ENCODE results near the gene SULT1B1.

The SULT1B1 gene

DNA sequence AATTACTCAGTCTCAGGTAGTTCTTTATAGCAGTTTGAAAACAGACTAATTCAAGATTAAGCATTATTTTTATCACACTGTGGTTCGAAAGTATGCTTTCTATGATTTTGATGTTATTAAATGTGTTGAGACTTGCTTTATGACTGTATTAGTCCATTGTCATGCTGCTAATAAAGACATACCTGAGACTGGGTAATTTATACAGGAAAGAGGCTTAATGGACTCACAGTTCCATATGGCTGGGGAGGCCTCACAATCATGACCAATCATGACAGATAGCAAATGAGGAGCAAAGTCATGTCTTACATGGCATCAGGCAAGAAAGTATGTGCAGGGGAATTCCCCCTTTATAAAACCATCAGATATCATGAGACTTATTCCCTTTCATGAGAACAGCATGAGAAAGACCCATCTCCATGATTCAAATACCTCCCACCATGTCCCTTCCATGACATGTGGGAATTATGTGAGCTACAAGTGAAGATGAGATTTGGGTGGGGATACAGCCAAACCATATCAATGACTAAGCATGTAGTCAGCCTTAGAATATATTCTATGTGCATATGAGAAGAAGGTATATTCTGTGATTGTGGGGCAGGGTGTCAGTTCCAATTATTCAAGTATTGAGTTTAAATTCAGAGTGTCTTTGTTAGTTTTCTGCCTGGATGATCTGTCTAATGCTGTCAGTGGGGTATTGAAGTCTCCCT, 62.7 kb downstream of the SULT1B1 start:
- H3K9me3 ChIP-seq (ENCODE audit: insufficient read depth, low read length) = no peaks in the 10 kb centered on the region
- H3K4me3 ChIP-seq (ENCODE audit: insufficient read depth, low read length, poor library complexity, severe bottlenecking) = no peak overlapping the region
- H3K36me3 ChIP-seq (ENCODE audit: low read length) = no peaks in the 10 kb centered on the region
- H2AFZ ChIP-seq (ENCODE audit: low read depth, low read length, severe bottlenecking) = no peak overlapping the region
- TF ChIP-seq EZH2phosphoT487 (conservative IDR thresholded peaks at IDR 0.05; ENCODE audit: low read length) = no peak
- TF ChIP-seq, protein P1, sequence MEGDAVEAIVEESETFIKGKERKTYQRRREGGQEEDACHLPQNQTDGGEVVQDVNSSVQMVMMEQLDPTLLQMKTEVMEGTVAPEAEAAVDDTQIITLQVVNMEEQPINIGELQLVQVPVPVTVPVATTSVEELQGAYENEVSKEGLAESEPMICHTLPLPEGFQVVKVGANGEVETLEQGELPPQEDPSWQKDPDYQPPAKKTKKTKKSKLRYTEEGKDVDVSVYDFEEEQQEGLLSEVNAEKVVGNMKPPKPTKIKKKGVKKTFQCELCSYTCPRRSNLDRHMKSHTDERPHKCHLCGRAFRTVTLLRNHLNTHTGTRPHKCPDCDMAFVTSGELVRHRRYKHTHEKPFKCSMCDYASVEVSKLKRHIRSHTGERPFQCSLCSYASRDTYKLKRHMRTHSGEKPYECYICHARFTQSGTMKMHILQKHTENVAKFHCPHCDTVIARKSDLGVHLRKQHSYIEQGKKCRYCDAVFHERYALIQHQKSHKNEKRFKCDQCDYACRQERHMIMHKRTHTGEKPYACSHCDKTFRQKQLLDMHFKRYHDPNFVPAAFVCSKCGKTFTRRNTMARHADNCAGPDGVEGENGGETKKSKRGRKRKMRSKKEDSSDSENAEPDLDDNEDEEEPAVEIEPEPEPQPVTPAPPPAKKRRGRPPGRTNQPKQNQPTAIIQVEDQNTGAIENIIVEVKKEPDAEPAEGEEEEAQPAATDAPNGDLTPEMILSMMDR (IDR thresholded peaks at IDR 0.05; ENCODE audit: insufficient read depth, low read length, poor library complexity, severe bottlenecking) = no peak
- H4K20me1 ChIP-seq (ENCODE audit: low read depth, low read length) = no peaks in the 10 kb centered on the region
- no peaks in the 10 kb centered on the region for H3K9me2 ChIP-seq (replicated peaks; ENCODE audit: insufficient read depth, low read length)
- H3K4me2 ChIP-seq (ENCODE audit: low read depth, low read length, poor library complexity, severe bottlenecking) = no peak overlapping the region
- no peak overlapping the region for H3K9ac ChIP-seq (ENCODE audit: low read length)
- H3K79me2 ChIP-seq (ENCODE audit: insufficient read depth, low read length) = no peaks in the 10 kb centered on the region
- no peaks in the 10 kb centered on the region for H3F3A ChIP-seq (ENCODE audit: insufficient read depth)
- H3K27ac ChIP-seq (ENCODE audit: low read depth, low read length) = no peak overlapping the region
- no peaks in the 10 kb centered on the region for H3K27me3 ChIP-seq (ENCODE audit: low read length)

DNA sequence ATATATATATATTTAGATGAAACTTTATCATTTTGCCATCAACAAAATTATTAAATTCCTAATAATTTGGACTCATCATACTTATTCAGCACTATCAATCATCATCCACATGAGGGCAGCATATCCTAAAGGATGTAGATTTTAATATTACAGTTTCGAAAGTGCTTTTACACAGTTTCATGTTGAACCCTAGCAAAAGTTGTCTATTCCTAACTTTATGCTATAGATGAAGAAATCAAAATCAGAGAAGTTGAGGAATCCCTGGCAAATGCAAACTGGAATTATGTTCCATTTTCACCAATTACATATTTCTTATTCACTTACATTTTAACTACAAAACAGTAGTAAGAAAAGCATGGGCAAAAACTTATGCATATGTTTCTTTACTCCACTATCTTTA, 70.8 kb downstream of the SULT1B1 start:
- no peaks in the 10 kb centered on the region for H4K20me1 ChIP-seq (ENCODE audit: low read depth, low read length)
- TF ChIP-seq, protein P1 (IDR thresholded peaks at IDR 0.05; ENCODE audit: insufficient read depth, low read length, poor library complexity, severe bottlenecking) = no peak
- TF ChIP-seq EZH2phosphoT487 (conservative IDR thresholded peaks at IDR 0.05; ENCODE audit: low read length) = no peak
- no peak overlapping the region for H3K4me3 ChIP-seq (ENCODE audit: insufficient read depth, low read length, poor library complexity, severe bottlenecking)
- H3K9me3 ChIP-seq (ENCODE audit: insufficient read depth, low read length) = no peaks in the 10 kb centered on the region
- H3K36me3 ChIP-seq (ENCODE audit: low read length) = no peaks in the 10 kb centered on the region
- H3K9me2 ChIP-seq (replicated peaks; ENCODE audit: insufficient read depth, low read length) = no peaks in the 10 kb centered on the region
- no peak overlapping the region for H3K9ac ChIP-seq (ENCODE audit: low read length)
- H3K27me3 ChIP-seq (ENCODE audit: low read length) = no peaks in the 10 kb centered on the region
- no peaks in the 10 kb centered on the region for H3K79me2 ChIP-seq (ENCODE audit: insufficient read depth, low read length)
- H3K27ac ChIP-seq (ENCODE audit: low read depth, low read length) = no peak overlapping the region
- no peak overlapping the region for H2AFZ ChIP-seq (ENCODE audit: low read depth, low read length, severe bottlenecking)
- no peak overlapping the region for H3K4me2 ChIP-seq (ENCODE audit: low read depth, low read length, poor library complexity, severe bottlenecking)
- no peaks in the 10 kb centered on the region for H3F3A ChIP-seq (ENCODE audit: insufficient read depth)

DNA sequence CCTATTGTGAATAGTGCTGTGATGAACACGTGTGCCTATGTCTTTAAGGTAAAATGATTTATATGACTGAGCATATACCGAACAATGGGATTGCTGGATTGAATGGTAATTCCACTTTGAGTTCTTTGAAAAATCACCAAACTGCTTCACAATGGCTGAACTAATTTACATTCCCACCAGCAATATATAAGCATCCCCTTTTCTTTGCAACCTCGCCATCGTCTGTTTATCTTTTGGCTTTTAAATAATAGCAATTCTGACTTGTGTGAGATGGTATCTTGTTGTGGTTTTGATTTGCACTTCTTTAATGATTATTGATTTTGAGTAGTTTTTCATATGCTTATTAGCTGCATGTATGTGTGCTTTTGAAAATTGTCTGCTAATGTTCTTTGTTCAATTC, 75.6 kb downstream of the SULT1B1 start:
- Histone ChIP-seq H3K9me3 (ENCODE audit: insufficient read depth, low read length) (no peaks in the 10 kb centered on the region), H3K79me2 (ENCODE audit: insufficient read depth, low read length) (no peaks in the 10 kb centered on the region), H3K27ac (ENCODE audit: low read depth, low read length) (no peak overlapping the region), H3K4me3 (ENCODE audit: insufficient read depth, low read length, poor library complexity, severe bottlenecking) (no peak overlapping the region), H3K9ac (ENCODE audit: low read length) (no peak overlapping the region), H3K36me3 (ENCODE audit: low read length) (no peaks in the 10 kb centered on the region), H3K9me2 (replicated peaks; ENCODE audit: insufficient read depth, low read length) (no peaks in the 10 kb centered on the region), H4K20me1 (ENCODE audit: low read depth, low read length) (no peaks in the 10 kb centered on the region), H2AFZ (ENCODE audit: low read depth, low read length, severe bottlenecking) (no peak overlapping the region), H3K27me3 (ENCODE audit: low read length) (no peaks in the 10 kb centered on the region), H3F3A (ENCODE audit: insufficient read depth) (no peaks in the 10 kb centered on the region), H3K4me2 (ENCODE audit: low read depth, low read length, poor library complexity, severe bottlenecking) (no peak overlapping the region)
- TF ChIP-seq EZH2phosphoT487 (conservative IDR thresholded peaks at IDR 0.05; ENCODE audit: low read length) = no peak
- TF ChIP-seq, protein P1 (IDR thresholded peaks at IDR 0.05; ENCODE audit: insufficient read depth, low read length, poor library complexity, severe bottlenecking) = no peak

Data from SU-DHL-6 (cell line).